Caco-2 (cell line): ENCODE results near the gene PAX7. TPM values are rescaled to one million over a fixed set of nuclear protein-coding genes. Genes with fewer than 3 reads are reported as not detected.

Source experiments
- BruUV-seq: library from RNA; stranded (reverse); fragments of 400-500 nt; replicated peaks from 2 replicates; lab custom pipeline; 2021; lab: Mats Ljungman, UMichigan
- CTCF ChIA-PET: fragments of 300-600 bp; sonication (Branson Sonifier 250); formaldehyde crosslinking; loops from one replicate; lab custom pipeline; 2022; ENCODE audit warnings: antibody characterized with exemption; lab: Charles Lee
- POLR2A ChIA-PET: fragments of 300-600 bp; sonication (Branson Sonifier 250); formaldehyde crosslinking; loops from one replicate; lab custom pipeline; 2022; ENCODE audit warnings: antibody characterized with exemption; lab: Charles Lee
- DNase-seq, 2 experiments: peaks; one replicate each; pipeline versions ENCODE4 v3.0.0 to v3.0.0-alpha.2; 2020 to 2022
- H3K27me3 ChIP-seq: replicated peaks from 2 replicates; pipeline ENCODE4 v1.6.0; 2011; ENCODE audit warnings: low read length; ENCODE audit not compliant: control insufficient read depth, insufficient read depth
- H3K36me3 ChIP-seq: 2 replicates; pipeline ENCODE4 v1.5.1; 2011; ENCODE audit warnings: low read length; ENCODE audit not compliant: control insufficient read depth, insufficient read depth
- H3K4me1 ChIP-seq: fragments of 250-450 bp; sonication (Bioruptor Pico); 2 replicates; pipeline ENCODE4 v1.5.1; 2020; ENCODE audit warnings: mild to moderate bottlenecking
- H3K4me3 ChIP-seq: 2 replicates; pipeline ENCODE4 v1.5.1; 2011; ENCODE audit warnings: low read depth, mild to moderate bottlenecking, control low read depth, low read length
- H3K9me3 ChIP-seq: fragments of 250-450 bp; sonication (Bioruptor Pico); 2 replicates; pipeline ENCODE4 v1.5.1; 2020; ENCODE audit warnings: mild to moderate bottlenecking, moderate library complexity
- H3K27ac Mint-ChIP-seq: one replicate; pipeline ENCODE4 v1.8.0; 2022; ENCODE audit warnings: mixed read lengths; ENCODE audit not compliant: unreplicated experiment
- H3K27me3 Mint-ChIP-seq: one replicate; pipeline ENCODE4 v1.8.0; 2022; ENCODE audit warnings: mixed read lengths; ENCODE audit not compliant: insufficient read depth, unreplicated experiment
- H3K36me3 Mint-ChIP-seq: one replicate; pipeline ENCODE4 v1.8.0; 2022; ENCODE audit warnings: mild to moderate bottlenecking, mixed read lengths; ENCODE audit not compliant: insufficient read depth, unreplicated experiment
- H3K4me1 Mint-ChIP-seq: one replicate; pipeline ENCODE4 v1.8.0; 2022; ENCODE audit warnings: low read depth, mixed read lengths; ENCODE audit not compliant: unreplicated experiment
- H3K4me3 Mint-ChIP-seq: one replicate; pipeline ENCODE4 v1.8.0; 2022; ENCODE audit warnings: mild to moderate bottlenecking, moderate library complexity, mixed read lengths; ENCODE audit not compliant: unreplicated experiment
- H3K9me3 Mint-ChIP-seq: one replicate; pipeline ENCODE4 v1.8.0; 2022; ENCODE audit warnings: mixed read lengths; ENCODE audit not compliant: unreplicated experiment
- intact Hi-C: fragments of 100-400 bp; cut with micrococcal nuclease; formaldehyde crosslinking; loops from one replicate; pipeline ENCODE4 v1.10.0; 2022; ENCODE audit not compliant: unreplicated experiment
- total RNA-seq: library from RNA; stranded (reverse); gene quantifications from 2 replicates; pipeline ENCODE4 v1.2.3, GENCODE V29; 2022
- TF ChIP-seq, protein P1 (sequence below), 2 experiments: fragments of 200-600 bp in 1 of 2; IDR thresholded peaks; 1 replicate in 1 of 2; 2 replicates in 1 of 2; pipeline versions ENCODE4 v1.5.1 to v1.8.0; 2011 to 2022; ENCODE audit warnings: antibody characterized with exemption in 1 of 2, control low read depth in 1 of 2, inconsistent platforms in 1 of 2, low read depth in 1 of 2, low read length in 1 of 2, mild to moderate bottlenecking in 1 of 2, moderate library complexity in 1 of 2; ENCODE audit not compliant: insufficient read depth in 1 of 2, severe bottlenecking in 1 of 2, unreplicated experiment in 1 of 2

PAX7 gene
- total RNA-seq, 1 experiment from 2014 or later: 0.18 TPM

DNA sequence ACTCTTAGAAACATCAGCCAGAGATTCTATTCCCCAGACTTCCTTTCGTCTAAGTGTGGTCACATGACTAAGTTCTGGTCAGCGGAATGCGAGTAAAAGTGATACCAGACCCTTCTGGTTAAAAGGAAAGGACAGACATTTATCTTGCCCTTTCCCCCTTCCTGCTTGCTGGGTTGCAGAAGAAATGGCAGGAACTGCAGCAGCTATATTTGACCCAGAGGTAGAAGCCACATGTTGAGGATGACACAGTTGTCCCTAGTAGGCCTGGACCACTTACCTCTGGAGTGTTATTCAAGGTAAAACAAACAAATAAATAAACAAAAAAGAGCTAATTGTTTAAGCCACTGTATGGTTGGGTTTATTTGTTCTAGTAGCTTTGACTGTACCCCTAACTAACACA is 155.5 kb downstream of the PAX7 start:
- peaks cover 11% of the 10 kb centered on the region for H3K27me3 Mint-ChIP-seq
- H3K4me3 Mint-ChIP-seq: no peak overlapping the region
- TF ChIP-seq, protein P1, sequence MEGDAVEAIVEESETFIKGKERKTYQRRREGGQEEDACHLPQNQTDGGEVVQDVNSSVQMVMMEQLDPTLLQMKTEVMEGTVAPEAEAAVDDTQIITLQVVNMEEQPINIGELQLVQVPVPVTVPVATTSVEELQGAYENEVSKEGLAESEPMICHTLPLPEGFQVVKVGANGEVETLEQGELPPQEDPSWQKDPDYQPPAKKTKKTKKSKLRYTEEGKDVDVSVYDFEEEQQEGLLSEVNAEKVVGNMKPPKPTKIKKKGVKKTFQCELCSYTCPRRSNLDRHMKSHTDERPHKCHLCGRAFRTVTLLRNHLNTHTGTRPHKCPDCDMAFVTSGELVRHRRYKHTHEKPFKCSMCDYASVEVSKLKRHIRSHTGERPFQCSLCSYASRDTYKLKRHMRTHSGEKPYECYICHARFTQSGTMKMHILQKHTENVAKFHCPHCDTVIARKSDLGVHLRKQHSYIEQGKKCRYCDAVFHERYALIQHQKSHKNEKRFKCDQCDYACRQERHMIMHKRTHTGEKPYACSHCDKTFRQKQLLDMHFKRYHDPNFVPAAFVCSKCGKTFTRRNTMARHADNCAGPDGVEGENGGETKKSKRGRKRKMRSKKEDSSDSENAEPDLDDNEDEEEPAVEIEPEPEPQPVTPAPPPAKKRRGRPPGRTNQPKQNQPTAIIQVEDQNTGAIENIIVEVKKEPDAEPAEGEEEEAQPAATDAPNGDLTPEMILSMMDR (IDR thresholded peaks at IDR 0.05; ENCODE audit: insufficient read depth in 1 of 2, low read depth in 1 of 2, low read length in 1 of 2, severe bottlenecking in 1 of 2, unreplicated experiment in 1 of 2): no peak
- ChIA-PET POLR2A (no interaction called here), CTCF (interaction anchor here (1.3 kb wide), 1 partner anchor 8 kb away, joined by 3 read pairs; no protein-coding TSS in a partner anchor)
- DNase-seq: no peak
- BruUV-seq: no TSS peak
- H3K36me3 Mint-ChIP-seq: no peaks in the 10 kb centered on the region
- intact Hi-C loops: no loop called here
- no peak overlapping the region for H3K27ac Mint-ChIP-seq
- no peaks in the 10 kb centered on the region for H3K4me1 Mint-ChIP-seq
- Histone ChIP-seq H3K4me3 (no peak overlapping the region), H3K4me1 (no peaks in the 10 kb centered on the region), H3K9me3 (no peaks in the 10 kb centered on the region), H3K36me3 (no peaks in the 10 kb centered on the region), H3K27me3 (no peaks in the 10 kb centered on the region; the same call in 1 of the 2 replicates)
- H3K9me3 Mint-ChIP-seq: no peaks in the 10 kb centered on the region

DNA sequence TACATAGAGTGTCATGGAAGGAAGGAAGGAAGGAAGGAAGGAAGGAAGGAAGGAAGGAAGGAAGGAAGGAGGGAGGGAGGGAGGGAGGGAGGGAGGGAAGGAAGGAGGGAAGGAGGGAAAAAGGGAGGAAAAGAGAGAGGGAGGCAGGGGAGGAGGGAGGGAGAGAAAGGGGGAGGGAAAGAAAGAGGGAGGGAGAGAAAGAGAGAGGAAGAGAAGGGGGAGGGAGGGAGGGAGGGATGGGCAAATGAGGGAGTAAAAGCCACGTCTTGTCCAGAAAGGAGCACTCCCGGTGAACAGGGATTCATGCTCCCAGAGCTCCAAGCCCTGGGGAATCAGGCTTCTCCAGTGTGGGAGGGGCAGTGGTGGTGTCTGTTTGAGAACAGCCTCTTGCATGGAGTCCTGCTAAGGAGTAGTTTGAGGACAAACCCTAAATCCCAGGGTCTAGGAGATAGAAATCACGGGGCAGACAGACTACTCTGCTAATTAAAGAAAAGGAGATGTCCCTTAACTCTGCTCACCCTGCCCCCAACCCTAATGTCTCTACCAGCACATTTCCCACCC is 157.3 kb downstream of the PAX7 start:
- CTCF ChIA-PET: no interaction called here
- POLR2A ChIA-PET: no interaction called here
- intact Hi-C loops: no loop called here
- H3K4me1 Mint-ChIP-seq: no peaks in the 10 kb centered on the region
- DNase-seq: no peak
- Histone ChIP-seq H3K4me1 (no peaks in the 10 kb centered on the region), H3K36me3 (no peaks in the 10 kb centered on the region), H3K27me3 (no peaks in the 10 kb centered on the region; the same call in none of the 2 replicates), H3K9me3 (no peaks in the 10 kb centered on the region), H3K4me3 (no peak overlapping the region)
- TF ChIP-seq, protein P1 (IDR thresholded peaks at IDR 0.05; ENCODE audit: insufficient read depth in 1 of 2, low read depth in 1 of 2, low read length in 1 of 2, severe bottlenecking in 1 of 2, unreplicated experiment in 1 of 2): no peak
- no peak overlapping the region for H3K27ac Mint-ChIP-seq
- H3K9me3 Mint-ChIP-seq: no peaks in the 10 kb centered on the region
- BruUV-seq: no TSS peak
- peaks cover 21% of the 10 kb centered on the region for H3K27me3 Mint-ChIP-seq
- H3K4me3 Mint-ChIP-seq: no peak overlapping the region
- H3K36me3 Mint-ChIP-seq: no peaks in the 10 kb centered on the region

DNA sequence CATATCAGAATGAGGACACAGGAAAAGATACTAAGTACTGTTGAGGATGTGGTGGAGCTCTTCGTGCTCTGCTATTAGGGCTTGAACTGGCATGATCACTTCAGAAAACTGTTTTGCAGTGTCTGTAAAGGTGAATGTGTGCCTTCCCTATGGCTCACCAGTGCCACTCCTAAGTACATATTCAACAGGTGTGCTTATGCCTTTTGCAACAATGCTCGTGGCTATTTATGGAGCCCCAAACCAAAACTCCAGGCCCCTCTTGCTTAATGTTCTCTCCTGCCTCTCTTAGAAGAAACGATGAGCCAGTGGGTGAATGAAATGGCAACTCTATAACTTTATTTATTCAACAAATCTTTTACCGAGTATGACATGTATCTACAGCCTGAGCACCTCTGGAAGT is 158.6 kb downstream of the PAX7 start:
- POLR2A ChIA-PET: no interaction called here
- no peak overlapping the region for H3K27ac Mint-ChIP-seq
- peaks cover 22% of the 10 kb centered on the region for H3K27me3 Mint-ChIP-seq
- no peaks in the 10 kb centered on the region for H3K36me3 ChIP-seq
- H3K4me3 Mint-ChIP-seq: no peak overlapping the region
- BruUV-seq: no TSS peak
- H3K36me3 Mint-ChIP-seq: no peaks in the 10 kb centered on the region
- H3K9me3 Mint-ChIP-seq: no peaks in the 10 kb centered on the region
- DNase-seq: no peak
- no peaks in the 10 kb centered on the region; the same call in none of the 2 replicates for H3K27me3 ChIP-seq
- TF ChIP-seq, protein P1 (IDR thresholded peaks at IDR 0.05; ENCODE audit: insufficient read depth in 1 of 2, low read depth in 1 of 2, low read length in 1 of 2, severe bottlenecking in 1 of 2, unreplicated experiment in 1 of 2): no peak
- H3K9me3 ChIP-seq: no peaks in the 10 kb centered on the region
- intact Hi-C loops: no loop called here
- H3K4me1 Mint-ChIP-seq: no peaks in the 10 kb centered on the region
- H3K4me3 ChIP-seq: no peak overlapping the region
- CTCF ChIA-PET: no interaction called here
- H3K4me1 ChIP-seq: no peaks in the 10 kb centered on the region
